Karpas-422 (cell line): ENCODE results near the gene MMRN2. TPM values are rescaled to one million over a fixed set of nuclear protein-coding genes. Genes with fewer than 3 reads are reported as not detected.
"Not testable (repeated sequence)": the region's sequence is repeated elsewhere in the genome, so short reads cannot be mapped to it uniquely, and the experiment has no call there.

Experiments
- DNase-seq: peaks from one replicate; pipeline ENCODE4 v3.0.0-alpha.2; 2015
- H2AFZ ChIP-seq: fragments of 200-600 bp; sonication (generic); 2 replicates; pipeline ENCODE4 v1.6.1; 2014; ENCODE audit warnings: antibody characterized with exemption, low read length, mixed read lengths
- H3K27ac ChIP-seq: fragments of 200-600 bp; sonication (generic); 2 replicates; pipeline ENCODE4 v1.5.1; 2014; ENCODE audit warnings: mild to moderate bottlenecking, low read length, moderate library complexity
- H3K27me3 ChIP-seq: fragments of 200-600 bp; sonication (generic); 2 replicates; pipeline ENCODE4 v1.6.1; 2014; ENCODE audit warnings: low read length, mixed read lengths
- H3K36me3 ChIP-seq: fragments of 200-600 bp; sonication (generic); 2 replicates; pipeline ENCODE4 v1.6.1; 2014; ENCODE audit warnings: low read length, mixed read lengths; ENCODE audit not compliant: insufficient read depth
- H3K4me1 ChIP-seq: fragments of 200-600 bp; sonication (generic); 2 replicates; pipeline ENCODE4 v1.6.1; 2014; ENCODE audit warnings: mild to moderate bottlenecking, low read length, mixed read lengths
- H3K4me2 ChIP-seq: fragments of 200-600 bp; sonication (generic); 2 replicates; pipeline ENCODE4 v1.6.1; 2014; ENCODE audit warnings: low read length, low read depth, mild to moderate bottlenecking; ENCODE audit not compliant: poor library complexity, severe bottlenecking
- H3K4me3 ChIP-seq: fragments of 200-600 bp; sonication (generic); 2 replicates; pipeline ENCODE4 v1.5.1; 2014; ENCODE audit warnings: mild to moderate bottlenecking, antibody characterized with exemption, low read length, mixed read lengths
- H3K79me2 ChIP-seq: fragments of 200-600 bp; sonication (generic); 2 replicates; pipeline ENCODE4 v1.6.1; 2014; ENCODE audit warnings: mild to moderate bottlenecking, low read length, mixed read lengths
- H3K9ac ChIP-seq: fragments of 200-600 bp; sonication (generic); 2 replicates; pipeline ENCODE4 v1.6.0; 2014; ENCODE audit warnings: low read length
- H3K9me2 ChIP-seq: fragments of 200-600 bp; sonication (generic), shearing (Covaris generic); replicated peaks from 2 replicates; pipeline ENCODE4 v1.6.0; 2014; ENCODE audit warnings: mild to moderate bottlenecking, low read length, moderate library complexity; ENCODE audit not compliant: insufficient read depth
- H3K9me3 ChIP-seq: fragments of 300-700, 200-600 bp; sonication (generic); 2 replicates; pipeline ENCODE4 v1.6.1; 2014; ENCODE audit warnings: low read length, mixed read lengths
- H4K20me1 ChIP-seq: fragments of 200-600 bp; sonication (generic); 2 replicates; pipeline ENCODE4 v1.6.1; 2014; ENCODE audit warnings: mild to moderate bottlenecking, antibody characterized with exemption, low read length, low read depth; ENCODE audit not compliant: insufficient read depth
- total RNA-seq: library from RNA; depleted of rRNA; stranded (reverse); fragments of >200 nt; shearing (Covaris generic); gene quantifications from 2 replicates; pipeline ENCODE4 v1.2.3, GENCODE V29; 2014; ENCODE audit warnings: low replicate concordance

MMRN2 gene
- total RNA-seq, 1 experiment from 2014 or later = not detected

- H3K9ac ChIP-seq, H3K4me3 ChIP-seq, H3K4me2 ChIP-seq, H3K27ac ChIP-seq, H3K4me1 ChIP-seq, H3K79me2 ChIP-seq, H3K36me3 ChIP-seq, H3K9me2 ChIP-seq, DNase-seq, H2AFZ ChIP-seq, H4K20me1 ChIP-seq, H3K27me3 ChIP-seq, H3K9me3 ChIP-seq: not testable (repeated sequence)
Observed at GRCh38 chr10:86934162-86934711, 23.2 kb downstream of the MMRN2 start.

- no peak for DNase-seq
- Histone ChIP-seq H3K79me2 (no peaks in the 10 kb centered on the region), H3K27ac (no peak overlapping the region), H4K20me1 (no peaks in the 10 kb centered on the region), H3K27me3 (no peaks in the 10 kb centered on the region), H3K9me3 (no peaks in the 10 kb centered on the region), H3K36me3 (no peaks in the 10 kb centered on the region), H2AFZ (no peak overlapping the region), H3K9me2 (no peaks in the 10 kb centered on the region), H3K4me2 (no peak overlapping the region), H3K4me1 (no peaks in the 10 kb centered on the region), H3K4me3 (no peak overlapping the region), H3K9ac (no peak overlapping the region)
Observed at GRCh38 chr10:86932674-86933073, 24.7 kb downstream of the MMRN2 start.

- Histone ChIP-seq H3K79me2 (no peaks in the 10 kb centered on the region), H2AFZ (no peak overlapping the region), H3K9ac (no peak overlapping the region), H3K4me3 (no peak overlapping the region), H4K20me1 (no peaks in the 10 kb centered on the region), H3K4me2 (no peak overlapping the region), H3K27ac (no peak overlapping the region), H3K4me1 (no peaks in the 10 kb centered on the region), H3K27me3 (no peaks in the 10 kb centered on the region), H3K9me3 (no peaks in the 10 kb centered on the region), H3K9me2 (no peaks in the 10 kb centered on the region), H3K36me3 (no peaks in the 10 kb centered on the region)
- DNase-seq = no peak
Observed at GRCh38 chr10:86931872-86932271, 25.5 kb downstream of the MMRN2 start.

- no peaks in the 10 kb centered on the region for H3K9me2 ChIP-seq
- DNase-seq = no peak
- no peaks in the 10 kb centered on the region for H4K20me1 ChIP-seq
- no peaks in the 10 kb centered on the region for H3K36me3 ChIP-seq
- no peak overlapping the region for H3K27ac ChIP-seq
- H3K9ac ChIP-seq = no peak overlapping the region
- H3K4me3 ChIP-seq = no peak overlapping the region
- no peaks in the 10 kb centered on the region for H3K27me3 ChIP-seq
- H3K79me2 ChIP-seq = no peaks in the 10 kb centered on the region
- no peak overlapping the region for H2AFZ ChIP-seq
- H3K9me3 ChIP-seq = no peaks in the 10 kb centered on the region
- H3K4me1 ChIP-seq = no peaks in the 10 kb centered on the region
- no peak overlapping the region for H3K4me2 ChIP-seq
Observed at GRCh38 chr10:86929468-86930380, 27.7 kb downstream of the MMRN2 start.

GRCh38 chr10:86922553-86922961 lies 34.9 kb downstream of the MMRN2 start:
- H3K9me3 ChIP-seq = no peaks in the 10 kb centered on the region
- H3K4me1 ChIP-seq = no peaks in the 10 kb centered on the region
- H3K27ac ChIP-seq = no peak overlapping the region
- no peak overlapping the region for H3K9ac ChIP-seq
- H3K4me3 ChIP-seq = no peak overlapping the region
- H3K36me3 ChIP-seq = no peaks in the 10 kb centered on the region
- H3K4me2 ChIP-seq = no peak overlapping the region
- no peaks in the 10 kb centered on the region for H4K20me1 ChIP-seq
- no peaks in the 10 kb centered on the region for H3K27me3 ChIP-seq
- H3K79me2 ChIP-seq = no peaks in the 10 kb centered on the region
- no peak for DNase-seq
- no peak overlapping the region for H2AFZ ChIP-seq
- H3K9me2 ChIP-seq = no peaks in the 10 kb centered on the region

GRCh38 chr10:86918022-86918471 lies 39.4 kb downstream of the MMRN2 start:
- Histone ChIP-seq H3K9me3 (no peaks in the 10 kb centered on the region), H3K4me2 (no peak overlapping the region), H3K79me2 (no peaks in the 10 kb centered on the region), H3K9ac (no peak overlapping the region), H3K4me3 (no peak overlapping the region), H3K27me3 (no peaks in the 10 kb centered on the region), H3K27ac (no peak overlapping the region), H2AFZ (no peak overlapping the region), H3K36me3 (no peaks in the 10 kb centered on the region), H3K9me2 (no peaks in the 10 kb centered on the region), H4K20me1 (no peaks in the 10 kb centered on the region), H3K4me1 (no peaks in the 10 kb centered on the region)
- DNase-seq = no peak

- no peaks in the 10 kb centered on the region for H3K9me3 ChIP-seq
- H3K4me1 ChIP-seq = no peaks in the 10 kb centered on the region
- no peak overlapping the region for H2AFZ ChIP-seq
- H3K27me3 ChIP-seq = no peaks in the 10 kb centered on the region
- no peak overlapping the region for H3K4me3 ChIP-seq
- no peaks in the 10 kb centered on the region for H3K79me2 ChIP-seq
- no peak overlapping the region for H3K27ac ChIP-seq
- no peak overlapping the region for H3K9ac ChIP-seq
- no peak for DNase-seq
- H3K4me2 ChIP-seq = no peak overlapping the region
- no peaks in the 10 kb centered on the region for H3K36me3 ChIP-seq
- no peaks in the 10 kb centered on the region for H3K9me2 ChIP-seq
- no peaks in the 10 kb centered on the region for H4K20me1 ChIP-seq
Observed at GRCh38 chr10:86914734-86915133, 42.7 kb downstream of the MMRN2 start.

GRCh38 chr10:86905429-86905828 lies 52.0 kb downstream of the MMRN2 start:
- Histone ChIP-seq H3K79me2 (no peaks in the 10 kb centered on the region), H3K36me3 (no peaks in the 10 kb centered on the region), H3K27me3 (no peaks in the 10 kb centered on the region), H4K20me1 (no peaks in the 10 kb centered on the region), H3K4me2 (no peak overlapping the region), H3K9me2 (no peaks in the 10 kb centered on the region), H3K9ac (no peak overlapping the region), H3K4me3 (no peak overlapping the region), H3K4me1 (no peaks in the 10 kb centered on the region), H3K27ac (no peak overlapping the region), H2AFZ (no peak overlapping the region), H3K9me3 (no peaks in the 10 kb centered on the region)
- no peak for DNase-seq
